HG02973 (cell line): ENCODE data around the gene BRD1.

ENCODE experiments used
- ATAC-seq: cut with Tn5 transposase; IDR thresholded peaks from one replicate; pipeline ENCODE4 v1.9.1; 2021; ENCODE audit warnings: moderate library complexity; ENCODE audit not compliant: unreplicated experiment

Gene BRD1

DNA sequence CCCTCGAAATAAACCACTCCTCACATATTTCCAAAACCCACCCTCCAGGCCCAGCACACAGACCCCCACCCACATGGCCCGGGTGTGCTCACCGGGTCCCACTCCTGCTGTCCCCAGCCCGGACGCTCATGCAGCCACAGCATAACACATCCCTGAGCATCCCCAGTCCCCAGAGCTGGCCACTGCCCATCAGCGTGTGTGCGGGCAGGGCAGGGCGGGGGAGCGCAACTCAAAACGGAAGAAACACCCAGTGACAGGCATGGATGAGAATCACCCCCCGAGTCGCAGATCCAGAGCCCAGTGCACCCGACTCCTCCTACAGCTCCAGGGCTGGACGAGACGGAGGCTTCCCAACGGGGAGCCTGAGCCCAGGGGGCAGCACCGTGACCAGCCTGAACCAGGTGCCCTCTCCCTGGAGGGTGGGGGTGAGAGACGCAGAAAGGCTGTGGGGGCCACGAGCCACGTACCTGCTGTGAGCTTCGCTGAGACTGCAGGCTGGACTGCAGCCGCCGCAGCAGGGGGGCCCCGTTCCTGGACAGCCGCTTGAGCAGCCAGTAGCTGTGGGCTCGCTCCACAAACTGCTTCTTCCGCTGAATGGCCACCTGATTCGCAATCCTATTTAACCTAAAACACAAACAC lies 23.8 kb downstream of the BRD1 start:
- no peak for ATAC-seq

DNA sequence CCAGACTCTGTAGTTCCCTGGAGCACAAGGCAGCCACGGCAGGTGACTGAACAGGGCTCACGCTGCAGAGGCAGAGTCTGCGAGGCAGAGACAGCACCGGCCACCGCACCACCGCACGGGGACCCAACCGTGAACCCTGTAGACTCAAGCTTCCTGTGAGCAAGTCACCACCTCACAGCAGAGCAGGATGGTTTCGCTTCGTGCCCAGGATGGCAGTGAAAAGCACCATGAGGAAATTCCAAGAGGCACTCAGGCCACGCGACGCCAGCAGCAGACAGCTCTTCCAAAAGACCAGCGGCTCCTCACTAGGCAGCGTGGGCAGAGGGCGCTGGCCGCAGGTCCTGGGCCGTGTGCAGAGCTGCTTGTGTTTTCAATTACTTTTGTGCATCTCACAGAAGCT lies 24.5 kb downstream of the BRD1 start:
- ATAC-seq: no peak

DNA sequence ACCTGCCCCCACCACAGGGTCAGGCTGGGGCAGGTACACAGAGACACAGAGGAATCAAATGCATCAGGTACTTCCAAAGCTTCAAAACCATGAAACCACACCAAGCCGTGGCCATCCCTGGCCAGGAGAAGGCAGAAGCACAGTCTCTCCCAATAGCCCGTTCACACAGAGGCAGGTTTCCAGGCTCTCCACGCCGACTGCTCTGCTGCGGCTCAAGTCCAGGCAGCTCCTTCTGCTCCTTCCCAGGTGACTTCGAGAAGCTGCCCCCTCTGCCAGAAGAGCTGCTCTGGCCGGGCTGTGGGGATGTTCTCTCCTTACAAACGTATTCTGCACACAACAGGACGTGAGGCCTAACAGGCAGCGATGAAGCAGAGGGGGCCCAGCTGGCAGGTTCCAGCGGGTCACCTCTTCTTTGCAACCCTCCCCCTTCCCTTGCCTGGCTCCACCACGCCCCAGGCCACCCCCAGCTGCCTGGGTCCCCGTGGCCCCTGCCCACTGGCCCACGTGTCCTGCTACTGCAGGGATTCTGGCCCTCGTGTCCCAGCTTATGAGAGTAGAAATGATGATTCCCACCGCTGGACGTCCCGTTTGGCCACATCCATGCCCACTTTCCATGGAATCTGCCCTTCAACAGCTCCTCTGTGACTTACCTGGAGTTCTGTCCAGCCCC lies 26.1 kb downstream of the BRD1 start:
- no peak for ATAC-seq

DNA sequence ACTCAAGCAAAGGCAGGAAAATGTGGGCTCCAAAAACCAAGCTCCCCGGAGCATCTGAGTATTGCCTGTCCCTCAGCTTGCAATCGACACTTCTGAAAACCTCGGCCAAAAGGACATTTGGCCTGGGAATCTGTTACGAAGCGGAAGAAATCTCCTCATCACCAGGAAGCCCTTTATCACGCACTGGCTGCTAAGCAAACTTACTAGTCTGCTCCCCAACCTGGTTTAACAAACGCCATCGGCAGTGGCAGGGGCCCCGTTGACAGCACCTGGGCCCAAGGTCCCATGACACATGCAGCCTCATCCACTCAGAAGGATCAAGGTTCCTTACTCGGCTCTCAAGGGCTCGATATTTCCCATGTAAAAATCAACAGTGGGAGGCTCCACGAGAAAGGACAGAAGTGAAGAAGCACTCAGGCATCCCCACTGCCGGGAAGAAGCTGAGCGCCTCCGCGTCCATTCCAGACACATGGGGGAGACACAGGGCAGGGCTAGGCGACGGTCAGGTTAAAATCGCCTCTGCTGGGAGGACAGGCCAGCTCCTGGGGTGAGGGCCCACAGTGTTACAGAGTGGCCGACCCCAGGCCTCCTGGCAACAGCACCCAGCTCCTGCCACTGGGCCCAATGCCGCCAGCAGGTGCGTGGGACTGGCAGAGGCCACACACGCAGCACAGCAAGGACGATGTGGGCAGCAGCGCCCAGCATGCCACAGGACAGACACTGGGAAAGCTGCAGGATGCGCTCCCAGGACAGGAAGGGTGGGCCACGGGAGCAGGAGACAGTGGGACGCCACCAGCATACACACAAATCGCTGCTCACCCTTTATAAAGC lies 27.1 kb downstream of the BRD1 start:
- ATAC-seq: no peak

DNA sequence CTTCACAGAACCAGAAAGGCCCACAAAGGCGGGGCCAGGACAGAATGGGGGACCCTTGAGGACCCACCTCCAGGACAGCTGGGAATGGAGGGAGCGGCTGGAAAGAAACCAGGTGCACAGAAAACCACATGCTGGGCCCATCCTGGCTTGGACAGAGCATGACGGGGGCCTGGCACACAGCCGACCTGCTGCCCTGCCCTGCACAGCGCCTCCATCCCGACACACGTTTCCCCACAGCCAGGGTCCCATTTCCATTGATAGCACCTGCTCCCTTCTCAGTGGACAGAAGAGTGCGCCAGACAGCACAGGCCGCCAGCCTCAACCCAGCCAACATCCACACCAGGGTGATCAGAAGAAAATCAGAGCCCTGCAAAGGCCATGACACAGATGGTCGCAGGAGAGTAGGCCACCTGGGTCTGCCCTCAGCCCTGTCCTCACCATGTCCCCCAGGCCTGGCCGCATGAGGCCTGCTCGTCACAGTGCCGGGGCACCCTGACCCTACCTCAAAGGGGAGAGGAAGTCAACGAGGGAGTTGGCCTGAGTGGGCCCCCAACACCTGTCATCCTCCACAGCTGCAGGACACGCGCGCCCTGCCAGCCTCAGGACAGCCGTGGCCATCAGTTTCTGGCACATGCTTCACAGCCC lies 28.1 kb downstream of the BRD1 start:
- ATAC-seq: no peak

DNA sequence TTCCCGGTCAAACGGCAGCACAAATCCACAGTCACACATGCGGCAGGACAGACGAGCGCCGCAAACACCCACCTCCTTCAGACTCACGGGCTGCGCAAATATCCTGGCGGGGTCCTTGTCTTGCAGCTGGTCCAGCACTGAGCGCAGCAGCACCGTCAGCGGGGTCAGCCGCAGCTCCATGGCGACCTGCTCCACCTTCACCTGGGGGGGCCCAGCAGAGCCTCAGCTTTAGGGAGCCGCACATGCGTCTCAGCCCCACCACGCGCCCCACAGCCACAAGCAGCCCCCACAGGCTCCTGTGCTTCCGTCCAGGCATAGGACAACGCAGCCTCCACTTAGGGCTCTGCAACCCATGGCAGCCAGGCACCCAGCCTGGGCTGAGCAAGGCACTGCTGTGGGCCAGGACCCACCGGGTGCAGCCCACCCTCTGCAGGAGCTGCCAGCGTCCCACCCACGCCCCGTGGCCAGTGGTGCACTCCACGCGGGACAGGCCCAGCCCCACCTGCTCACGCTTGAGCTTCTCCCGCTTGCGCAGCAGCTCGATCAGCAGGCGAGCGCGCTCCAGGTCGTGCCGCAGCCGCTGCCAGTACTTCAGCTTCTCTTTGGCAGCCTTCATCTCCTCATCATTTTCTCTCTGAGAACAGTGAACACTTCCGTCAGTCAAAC lies 29.1 kb downstream of the BRD1 start:
- no peak for ATAC-seq

DNA sequence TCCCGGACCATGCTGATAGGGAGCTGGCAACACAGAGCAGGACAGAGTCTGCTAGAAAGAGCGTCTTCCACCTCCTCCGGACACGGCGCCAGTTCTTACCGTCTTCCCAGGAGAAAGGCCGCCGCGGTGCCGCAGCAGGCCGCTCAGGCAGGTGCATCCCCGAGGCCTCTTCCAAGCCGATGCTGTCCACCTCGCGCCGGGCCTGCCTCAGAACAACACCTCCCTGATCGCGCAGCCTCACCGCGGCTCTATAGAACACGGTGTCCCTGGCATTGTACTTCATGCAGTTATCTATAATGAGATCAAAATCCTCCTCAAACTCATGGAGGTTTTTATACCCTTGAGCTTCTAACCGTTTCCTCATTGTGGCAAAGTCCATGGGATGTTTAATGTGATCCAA lies 30.0 kb downstream of the BRD1 start:
- no peak for ATAC-seq

DNA sequence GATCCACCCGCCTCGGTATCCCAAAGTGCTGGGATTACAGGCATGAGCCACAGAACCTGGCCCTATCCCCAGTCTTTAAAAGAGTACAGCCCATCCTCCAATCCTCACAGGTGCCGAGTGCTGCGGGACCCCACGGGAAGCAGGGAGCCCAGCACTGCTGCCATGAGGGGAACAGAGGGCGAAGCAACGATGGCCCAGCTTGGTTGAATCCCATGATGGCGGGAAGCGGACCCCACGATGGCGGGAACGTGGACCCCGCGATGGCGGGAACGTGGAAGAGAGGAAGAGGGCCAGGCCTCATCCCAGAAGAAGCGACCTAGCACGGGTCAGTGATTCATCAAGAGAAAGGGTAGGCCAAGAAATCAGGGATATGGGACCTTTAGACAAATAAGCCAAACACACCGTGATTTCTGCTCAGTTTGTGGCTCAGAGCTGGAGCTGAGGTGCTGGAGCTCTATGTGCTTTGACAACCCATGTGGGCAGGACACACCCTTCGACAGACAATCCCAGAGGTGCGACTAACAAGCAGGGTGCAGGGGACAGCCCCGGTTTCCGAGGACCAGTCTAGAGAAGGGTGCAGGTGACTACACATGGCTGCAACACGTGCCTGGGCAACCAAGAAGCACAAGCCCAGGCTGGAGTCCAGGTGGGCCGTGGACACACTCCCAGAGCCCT lies 30.9 kb downstream of the BRD1 start:
- no peak for ATAC-seq

DNA sequence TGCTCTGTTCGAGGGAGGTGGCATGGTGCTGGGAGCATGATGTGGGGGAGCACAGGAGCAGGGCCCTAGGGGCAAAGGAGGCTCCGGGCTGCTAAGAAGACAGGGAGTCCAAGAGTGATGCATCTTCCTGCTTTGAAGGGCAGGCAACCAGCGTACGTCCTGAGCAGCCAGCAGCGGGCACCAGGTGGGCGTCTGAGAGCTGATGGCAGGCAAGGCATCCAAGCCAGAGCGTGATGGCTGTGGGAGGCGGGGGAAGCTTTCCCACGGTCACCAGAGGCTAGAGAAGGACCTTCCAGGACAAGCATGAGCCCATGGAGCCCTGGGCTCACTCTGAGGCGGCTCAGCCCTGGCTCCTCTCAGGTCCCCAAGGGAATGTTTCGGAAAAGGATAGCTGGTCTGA lies 32.2 kb downstream of the BRD1 start:
- ATAC-seq: no peak

DNA sequence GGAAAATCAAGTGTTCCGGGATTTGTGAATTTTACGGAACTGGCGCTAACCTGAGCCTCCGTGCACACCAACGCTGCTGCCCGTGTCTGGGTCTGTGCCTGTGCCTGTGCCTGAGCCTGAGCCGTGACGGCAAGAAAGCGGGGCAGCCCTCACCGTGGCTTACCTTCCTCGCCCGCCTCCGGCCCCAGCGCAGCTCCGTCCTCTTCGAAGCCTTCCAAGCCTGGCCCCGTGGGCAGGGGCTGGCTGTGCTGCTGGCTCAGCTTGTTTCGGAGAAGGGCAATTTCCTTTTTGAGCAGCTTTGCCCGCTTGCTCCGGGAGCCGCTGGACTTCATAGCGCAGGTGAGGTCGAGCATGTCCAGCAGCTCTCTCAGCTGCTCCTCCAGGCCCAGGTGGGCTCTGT lies 33.8 kb downstream of the BRD1 start:
- no peak for ATAC-seq

DNA sequence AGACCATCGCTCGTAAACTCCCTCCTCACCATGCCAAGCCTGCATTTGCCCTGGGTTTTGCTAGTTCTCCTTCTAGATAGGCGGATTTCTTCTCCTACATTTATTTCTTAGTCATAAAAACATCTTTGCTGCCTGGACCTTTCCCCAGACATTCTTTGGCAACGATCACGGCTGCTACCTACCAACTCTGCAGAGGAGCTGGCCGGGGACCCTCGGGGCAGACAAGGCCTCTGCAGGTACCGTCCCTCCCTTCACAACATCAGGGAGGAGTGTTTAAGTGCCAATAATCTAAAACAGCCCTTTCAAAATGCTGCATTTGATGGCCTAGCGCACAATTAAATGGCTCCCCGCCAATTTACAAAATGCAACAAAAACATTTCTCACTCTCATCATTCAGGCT lies 34.4 kb downstream of the BRD1 start:
- no peak for ATAC-seq

DNA sequence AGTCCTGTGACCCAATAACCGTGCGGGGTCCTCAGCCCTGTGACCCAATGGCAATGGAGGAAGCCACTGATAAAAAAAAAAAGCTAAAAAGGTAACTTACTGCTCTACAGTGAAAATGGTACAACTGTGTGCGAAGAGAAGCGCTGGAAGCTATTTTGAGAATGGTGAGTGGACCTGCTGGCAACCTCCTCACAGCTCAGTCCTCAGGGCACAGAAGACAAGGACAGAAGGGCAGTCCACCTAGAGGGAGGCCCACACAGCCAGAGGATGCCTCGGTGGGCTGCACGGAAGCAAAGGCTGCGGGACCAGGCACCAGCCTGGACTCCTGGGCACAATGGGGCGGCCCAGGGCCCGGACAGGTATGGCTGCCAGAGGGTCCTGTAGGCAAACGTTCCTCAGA lies 35.6 kb downstream of the BRD1 start:
- ATAC-seq: no peak

DNA sequence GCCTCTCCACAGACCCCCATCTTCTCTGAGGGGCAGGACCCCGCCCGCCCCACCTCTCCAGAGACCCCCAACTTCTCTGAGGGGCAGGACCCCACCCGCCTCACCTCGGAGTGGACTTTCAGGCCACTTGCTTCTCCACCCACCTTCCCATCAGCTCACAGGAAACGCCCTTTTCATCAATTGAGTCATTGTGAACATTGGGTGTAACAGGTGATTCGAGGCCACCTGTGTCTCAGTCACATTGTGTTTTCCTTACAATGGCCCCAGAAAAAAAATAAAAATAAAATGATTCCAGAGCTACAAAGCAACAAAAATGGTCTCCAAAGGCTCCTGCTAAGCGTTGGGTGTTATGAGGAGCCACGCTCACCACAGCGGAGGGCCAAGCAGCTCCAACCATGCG lies 36.0 kb downstream of the BRD1 start:
- ATAC-seq: no peak

DNA sequence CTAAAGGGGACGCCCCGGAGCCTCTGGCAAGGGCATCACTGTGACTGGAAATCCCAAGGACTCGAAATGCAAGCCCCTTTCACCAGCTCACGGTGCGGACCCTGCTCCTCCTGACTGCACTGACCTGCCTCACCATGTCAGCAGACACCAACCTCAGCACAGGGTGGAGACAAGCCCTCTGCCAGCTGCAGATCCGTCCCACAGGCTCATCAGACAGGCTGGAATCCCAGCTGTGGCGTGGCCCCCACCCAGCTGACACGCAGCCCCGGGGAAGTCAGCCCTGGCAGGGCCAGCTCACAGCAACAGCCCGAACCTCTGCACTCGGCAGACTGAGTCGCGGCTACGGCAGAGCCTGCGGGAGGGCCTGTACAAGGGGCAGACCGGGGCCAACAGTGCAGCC lies 36.8 kb downstream of the BRD1 start:
- no peak for ATAC-seq

DNA sequence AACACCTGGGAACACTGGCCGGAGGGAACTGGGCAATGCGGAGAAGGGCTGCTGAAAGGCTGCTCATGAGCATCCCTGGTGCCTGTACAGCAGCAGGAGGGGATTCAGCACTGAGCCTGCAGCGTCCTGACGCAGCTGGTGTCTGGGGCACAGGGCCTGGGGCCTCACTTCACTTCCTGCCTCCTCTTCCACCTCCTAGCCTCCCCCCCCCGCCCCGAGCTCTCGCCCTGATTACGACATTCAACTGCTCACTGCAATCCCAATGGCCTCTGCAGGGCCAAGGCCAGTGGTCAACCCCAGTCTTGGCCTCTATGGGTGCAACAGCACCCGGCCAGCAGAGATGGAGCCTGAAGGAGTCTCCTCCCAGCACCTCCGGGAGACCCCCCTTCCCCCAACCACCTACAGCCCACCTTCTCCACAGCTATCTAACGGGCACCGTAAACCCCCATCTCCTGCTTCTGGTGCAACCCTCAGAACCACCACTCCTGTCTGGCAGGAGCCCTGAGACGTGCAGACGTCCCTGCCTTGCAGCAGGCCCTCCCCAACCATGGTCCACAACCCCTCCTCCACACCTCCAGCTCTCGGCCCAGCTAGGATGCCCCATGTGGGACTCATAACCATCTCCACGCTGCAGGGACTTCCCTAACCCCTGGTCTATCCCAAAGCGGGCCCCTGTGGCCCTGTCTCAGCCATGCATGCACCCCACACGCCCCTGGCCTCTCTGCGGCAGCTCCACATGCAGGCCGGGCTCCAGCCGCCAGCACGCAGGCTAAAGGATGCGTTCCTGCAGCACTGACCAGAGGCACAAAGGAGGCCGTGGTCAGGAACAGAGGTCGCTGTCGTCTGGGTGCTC lies 38.2 kb downstream of the BRD1 start:
- ATAC-seq: no peak

DNA sequence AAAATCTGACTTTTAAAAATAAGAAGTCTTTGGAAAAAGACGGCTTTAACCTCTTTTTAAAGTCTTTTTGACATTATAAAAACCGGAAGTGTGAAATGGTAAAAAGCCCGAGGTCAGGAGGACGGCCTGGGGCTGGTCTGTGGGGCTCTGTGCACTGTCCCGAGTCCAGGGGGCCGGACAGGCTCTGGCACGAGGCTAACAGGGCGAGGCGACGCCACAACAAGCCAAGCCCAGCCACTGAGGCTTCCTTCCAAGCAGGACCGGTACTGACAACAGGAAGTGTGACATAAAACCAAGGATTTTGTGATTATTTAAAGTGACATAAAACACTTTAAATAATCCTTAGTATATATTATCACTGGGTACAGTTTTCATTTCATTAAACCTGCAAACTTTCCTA lies 39.2 kb downstream of the BRD1 start:
- no peak for ATAC-seq

DNA sequence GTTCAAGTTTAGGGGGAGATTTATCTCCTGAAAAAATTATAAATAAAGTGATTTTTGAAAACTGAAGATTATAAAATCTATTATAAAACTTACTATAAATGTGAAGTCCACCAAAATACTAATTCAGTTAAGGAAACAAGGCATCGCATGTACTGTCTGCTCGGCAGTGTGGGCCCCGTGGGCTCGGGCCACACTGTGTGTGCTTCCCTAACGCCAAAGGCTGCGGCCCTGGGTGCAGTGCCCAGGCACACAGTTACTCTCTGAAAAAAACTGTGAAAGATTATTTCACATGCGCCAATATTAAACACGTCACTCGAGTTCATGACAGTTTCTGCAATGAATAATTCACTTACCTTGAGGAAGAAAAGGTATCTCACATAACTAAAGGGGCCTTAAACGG lies 39.8 kb downstream of the BRD1 start:
- ATAC-seq: no peak

DNA sequence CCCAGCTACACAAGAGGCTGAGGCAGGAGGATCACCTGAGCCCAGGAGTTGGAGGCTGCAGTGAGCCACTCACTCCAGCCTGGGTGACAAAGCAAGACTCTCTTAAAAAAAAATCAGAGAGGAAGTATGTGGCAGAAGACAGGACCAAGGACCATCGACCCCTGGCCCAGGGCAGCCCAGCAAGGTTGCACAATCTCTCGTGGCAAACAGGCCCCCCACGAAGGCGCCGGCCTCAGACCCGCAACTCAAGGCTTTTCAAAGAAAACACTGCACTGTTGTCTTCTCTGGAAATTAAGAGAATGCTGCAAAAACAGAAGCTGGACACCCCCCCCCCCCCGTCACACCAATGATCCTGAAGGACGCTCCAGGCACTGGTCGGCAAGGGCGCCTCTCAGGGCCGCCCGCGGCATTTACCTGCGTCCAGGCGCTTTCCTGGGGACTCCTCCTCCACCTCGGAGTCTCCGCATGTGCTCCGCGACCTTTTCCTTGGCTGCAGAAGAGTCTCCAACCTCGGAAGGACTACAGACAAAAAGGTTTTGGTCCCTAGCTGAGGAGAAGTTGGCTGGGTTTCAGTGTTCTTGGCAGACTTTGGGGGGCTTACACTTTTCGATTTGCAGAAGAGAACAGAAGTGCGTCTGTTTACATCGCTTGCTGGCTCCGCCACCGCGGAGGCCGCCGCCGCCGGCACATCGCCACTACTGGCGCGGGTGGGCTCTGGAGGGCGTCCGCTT lies 40.5 kb downstream of the BRD1 start:
- no peak for ATAC-seq

DNA sequence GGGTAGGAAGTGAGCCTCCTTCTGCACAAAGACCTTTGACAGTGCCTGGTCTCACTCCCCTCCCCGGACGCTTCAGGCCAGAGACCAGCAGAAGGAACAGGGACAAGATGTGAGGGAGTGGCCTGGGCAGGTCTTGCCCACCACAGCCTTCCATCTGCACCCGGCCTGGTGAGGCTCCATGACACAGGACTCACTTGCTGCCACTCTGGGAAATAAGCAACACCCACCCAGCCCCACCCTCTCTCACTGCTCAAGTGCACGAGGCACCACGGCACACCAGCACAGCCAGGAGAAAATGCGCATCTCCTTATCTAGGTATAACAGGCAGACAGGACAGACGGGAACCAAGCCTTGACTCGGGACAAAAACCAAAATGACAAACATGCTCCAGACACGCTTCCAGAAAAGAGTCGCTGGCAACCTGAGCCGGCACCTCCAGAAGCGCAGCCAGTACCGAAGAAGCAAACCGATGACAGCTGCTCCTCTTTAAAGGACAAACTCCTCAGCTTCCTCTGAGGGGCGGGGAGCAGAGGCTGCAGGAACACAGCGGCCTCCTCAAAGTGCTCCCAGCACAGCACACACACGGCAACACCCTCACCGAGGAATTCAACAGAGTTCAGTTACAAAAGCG lies 41.7 kb downstream of the BRD1 start:
- ATAC-seq: no peak
